Mucosa of descending colon (tissue), 3 donors: Measurements from ENCODE around the gene AWAT2. TPM values are rescaled to one million over a fixed set of nuclear protein-coding genes. Genes with fewer than 3 reads are reported as not detected.

ENCODE experiments used
- ATAC-seq: fragments of 200-7000 bp; cut with Tn5 transposase; one replicate; pipeline ENCODE4 v1.9.1; 2020; ENCODE audit warnings: mild to moderate bottlenecking, moderate library complexity
- DNase-seq, 3 donors: peaks; one replicate each; pipeline ENCODE4 v3.0.0-alpha.2; 2020
- H3K36me3 ChIP-seq: fragments of 200-600 bp; one replicate; pipeline ENCODE4 v1.8.0; 2021; ENCODE audit warnings: low read depth, mild to moderate bottlenecking
- H3K4me1 ChIP-seq: fragments of 200-600 bp; one replicate; pipeline ENCODE4 v1.8.0; 2021; ENCODE audit warnings: low read depth, mild to moderate bottlenecking
- H3K4me3 ChIP-seq: fragments of 200-600 bp; one replicate; pipeline ENCODE4 v1.8.0; 2021; ENCODE audit warnings: mild to moderate bottlenecking
- H3K9me3 ChIP-seq: fragments of 200-600 bp; one replicate; pipeline ENCODE4 v1.8.0; 2021; ENCODE audit warnings: mild to moderate bottlenecking
- intact Hi-C, 2 donors: fragments of 100-400 bp; cut with DNase I in 1 of 2; cut with micrococcal nuclease in 1 of 2; formaldehyde crosslinking; loops; one replicate each; pipeline versions ENCODE4 v1.11.0 to v1.11.1; 2022; cut with DNase I, micrococcal nuclease
- total RNA-seq, 3 donors: library from RNA; stranded (reverse); fragmentation: NEBNext Ultra II Directional in 2 of 3; extraction: Animal tissue kit (Norgen Biotek cat#: 25700) in 2 of 3; gene quantifications; one replicate each; pipeline versions ENCODE4 v1.2.1 to v1.2.4, GENCODE V29; 2021 to 2023
- TF ChIP-seq, protein P1 (sequence below): fragments of 200-600 bp; IDR thresholded peaks from one replicate; pipeline ENCODE4 v1.8.0; 2022; ENCODE audit warnings: antibody characterized with exemption, mild to moderate bottlenecking
- donor health status: DM: no; HTN: no; CAD: no; lungs with moderate emphysema.
- donor health status: DM: no; HTN: no; CAD: no.
- donor health status: DM: no; HTN: yes; CAD: no.

Gene AWAT2
- total RNA-seq, 3 donors from 2014 or later = not detected

DNA sequence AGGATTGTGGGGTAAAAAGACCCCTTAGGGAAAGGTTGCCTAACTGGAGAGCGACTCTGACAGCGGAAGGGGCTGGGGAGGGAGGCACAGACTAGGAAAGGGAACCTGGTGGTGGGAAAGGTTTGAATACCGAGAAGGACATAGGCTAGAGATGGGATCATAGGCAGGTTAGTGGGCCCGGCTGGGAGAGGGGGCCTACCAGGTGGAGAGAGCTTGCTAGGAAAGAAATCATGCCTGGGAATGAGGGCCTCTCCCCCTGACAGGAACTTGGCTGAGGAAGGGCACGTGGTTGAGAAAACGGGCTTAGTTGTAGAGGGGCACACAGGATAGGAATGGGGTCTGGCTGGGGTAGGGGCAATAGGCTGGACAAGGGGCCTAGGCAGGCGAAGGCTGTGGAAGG lies 16.9 kb upstream of the AWAT2 start:
- Histone ChIP-seq H3K4me3 (no peak overlapping the region), H3K9me3 (no peaks in the 10 kb centered on the region), H3K36me3 (no peaks in the 10 kb centered on the region), H3K4me1 (no peaks in the 10 kb centered on the region)
- no peak for DNase-seq
- TF ChIP-seq, protein P1, sequence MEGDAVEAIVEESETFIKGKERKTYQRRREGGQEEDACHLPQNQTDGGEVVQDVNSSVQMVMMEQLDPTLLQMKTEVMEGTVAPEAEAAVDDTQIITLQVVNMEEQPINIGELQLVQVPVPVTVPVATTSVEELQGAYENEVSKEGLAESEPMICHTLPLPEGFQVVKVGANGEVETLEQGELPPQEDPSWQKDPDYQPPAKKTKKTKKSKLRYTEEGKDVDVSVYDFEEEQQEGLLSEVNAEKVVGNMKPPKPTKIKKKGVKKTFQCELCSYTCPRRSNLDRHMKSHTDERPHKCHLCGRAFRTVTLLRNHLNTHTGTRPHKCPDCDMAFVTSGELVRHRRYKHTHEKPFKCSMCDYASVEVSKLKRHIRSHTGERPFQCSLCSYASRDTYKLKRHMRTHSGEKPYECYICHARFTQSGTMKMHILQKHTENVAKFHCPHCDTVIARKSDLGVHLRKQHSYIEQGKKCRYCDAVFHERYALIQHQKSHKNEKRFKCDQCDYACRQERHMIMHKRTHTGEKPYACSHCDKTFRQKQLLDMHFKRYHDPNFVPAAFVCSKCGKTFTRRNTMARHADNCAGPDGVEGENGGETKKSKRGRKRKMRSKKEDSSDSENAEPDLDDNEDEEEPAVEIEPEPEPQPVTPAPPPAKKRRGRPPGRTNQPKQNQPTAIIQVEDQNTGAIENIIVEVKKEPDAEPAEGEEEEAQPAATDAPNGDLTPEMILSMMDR = no peak
- intact Hi-C loops = no loop called here
- ATAC-seq = no peak

DNA sequence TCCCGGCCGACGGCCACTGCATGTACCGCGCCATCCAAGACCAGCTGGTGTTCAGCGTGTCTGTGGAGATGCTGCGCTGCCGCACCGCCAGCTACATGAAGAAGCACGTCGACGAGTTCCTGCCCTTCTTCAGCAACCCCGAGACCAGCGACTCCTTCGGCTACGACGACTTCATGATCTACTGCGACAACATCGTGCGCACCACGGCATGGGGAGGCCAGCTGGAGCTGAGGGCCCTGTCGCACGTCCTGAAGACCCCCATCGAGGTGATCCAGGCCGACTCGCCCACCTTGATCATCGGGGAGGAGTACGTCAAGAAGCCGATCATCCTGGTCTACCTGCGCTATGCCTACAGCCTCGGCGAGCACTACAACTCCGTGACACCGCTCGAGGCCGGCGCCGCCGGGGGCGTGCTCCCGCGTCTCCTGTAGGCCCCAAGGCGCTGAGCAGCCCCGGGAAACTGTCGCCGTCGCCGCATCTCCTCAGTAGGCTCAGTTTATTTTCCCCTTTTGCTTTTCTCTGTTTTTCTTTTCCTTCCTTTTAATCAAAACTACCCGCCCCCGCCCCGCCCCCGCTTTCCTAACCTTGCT lies 13.3 kb upstream of the AWAT2 start:
- TF ChIP-seq, protein P1 = no peak
- H3K4me3 ChIP-seq = no peak overlapping the region
- no peaks in the 10 kb centered on the region for H3K36me3 ChIP-seq
- no peaks in the 10 kb centered on the region for H3K9me3 ChIP-seq
- ATAC-seq = no peak
- no peaks in the 10 kb centered on the region for H3K4me1 ChIP-seq
- no peak for DNase-seq
- intact Hi-C loops = no loop called here

DNA sequence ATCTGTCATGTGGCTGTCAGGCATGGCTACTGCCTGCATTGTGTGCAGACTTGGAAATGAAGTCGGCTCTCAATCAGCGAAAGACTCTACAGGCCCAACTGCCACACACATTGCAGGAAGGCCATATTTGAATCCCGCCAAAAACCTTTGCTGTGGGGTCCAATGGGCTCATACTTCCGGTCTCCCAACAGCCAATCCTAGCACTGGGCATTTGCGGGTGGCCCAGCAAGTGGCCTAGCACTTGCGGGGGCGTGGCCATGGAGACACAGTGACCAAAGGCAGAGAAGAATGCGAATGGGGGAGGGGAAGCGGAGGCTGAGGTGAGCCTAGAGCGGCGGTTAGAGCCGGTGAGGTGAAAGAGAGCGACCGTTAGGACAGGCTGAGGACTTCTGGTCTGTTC lies 12.3 kb upstream of the AWAT2 start, which contains the start of gene OTUD6A:
Gene OTUD6A, plus strand, starts transcription at position 382 of the 400 bp plus-strand sequence. CDS start 68 bp downstream, outside the sequence.
- Histone ChIP-seq H3K36me3 (no peaks in the 10 kb centered on the region), H3K4me1 (no peaks in the 10 kb centered on the region), H3K4me3 (no peak within 1 kb of the TSS), H3K9me3 (no peaks in the 10 kb centered on the region)
- DNase-seq (no peak), ATAC-seq (no peak)
- intact Hi-C loops = no loop called here
- TF ChIP-seq, protein P1 = no peak

DNA sequence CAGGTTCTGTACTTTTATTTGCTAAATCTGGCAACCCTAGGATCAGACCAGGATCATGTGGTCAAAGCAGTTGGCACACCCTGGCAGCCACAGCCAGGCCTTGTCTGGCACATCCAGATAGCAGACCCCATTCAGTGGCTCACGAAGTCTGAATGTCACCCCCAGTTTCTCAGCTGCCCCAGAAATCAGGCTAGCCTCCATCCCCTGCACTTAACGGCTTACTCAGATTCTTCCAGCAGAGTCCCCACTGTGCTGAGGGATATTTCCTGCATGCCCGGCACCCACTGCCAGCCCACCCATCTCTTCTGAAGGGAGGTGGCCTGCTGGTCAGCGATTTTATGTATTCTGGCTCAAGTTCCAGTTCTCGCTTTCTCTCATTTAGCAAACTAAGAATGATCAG lies 4.7 kb upstream of the AWAT2 start:
- intact Hi-C loops = no loop called here
- no peaks in the 10 kb centered on the region for H3K4me1 ChIP-seq
- no peaks in the 10 kb centered on the region for H3K9me3 ChIP-seq
- TF ChIP-seq, protein P1 = no peak
- ATAC-seq = no peak
- H3K36me3 ChIP-seq = no peaks in the 10 kb centered on the region
- DNase-seq = no peak
- no peak overlapping the region for H3K4me3 ChIP-seq

DNA sequence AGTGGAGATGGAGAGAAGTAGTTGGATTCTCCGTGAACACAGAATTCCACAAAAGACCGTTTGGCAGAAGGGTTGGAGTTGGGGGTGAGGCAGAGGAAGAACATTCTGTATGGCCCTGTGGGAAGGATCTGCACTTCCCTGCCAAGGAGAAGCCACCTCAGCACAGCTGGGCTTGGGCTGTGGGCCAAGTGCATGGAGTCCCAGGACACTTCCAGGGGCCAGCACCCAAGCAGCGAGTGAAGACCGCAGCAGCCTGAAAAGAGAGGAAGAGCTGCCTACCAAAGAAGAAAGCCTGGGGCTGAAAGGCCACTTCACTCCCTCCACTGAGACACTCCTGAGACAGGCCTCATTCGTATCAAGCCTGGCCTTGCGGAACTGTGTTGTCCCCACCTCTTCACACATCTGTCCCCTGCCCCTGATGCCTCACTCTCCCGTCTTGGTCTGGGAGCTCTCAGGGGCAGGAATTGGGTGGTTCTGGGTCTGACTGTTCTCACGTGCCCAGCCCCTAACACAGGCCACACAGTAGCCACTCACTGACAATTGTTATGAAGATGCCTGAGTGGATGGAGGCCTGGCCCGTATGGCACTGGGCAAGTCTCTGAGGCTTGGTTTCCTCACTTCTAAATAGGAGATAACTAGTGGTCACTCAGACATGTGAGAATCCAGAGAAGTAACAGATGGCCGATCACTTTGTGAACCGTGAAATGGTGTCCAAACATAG lies 3.3 kb upstream of the AWAT2 start:
- ATAC-seq (no peak), DNase-seq (no peak)
- TF ChIP-seq, protein P1 = no peak
- no peaks in the 10 kb centered on the region for H3K4me1 ChIP-seq
- intact Hi-C loops = no loop called here
- no peak overlapping the region for H3K4me3 ChIP-seq
- no peaks in the 10 kb centered on the region for H3K9me3 ChIP-seq
- no peaks in the 10 kb centered on the region for H3K36me3 ChIP-seq
